ENCODE data around the gene KIF6.

GRCh38 chr6:39446909-39447308, 278.3 kb downstream of the KIF6 start:
- TF ChIP-seq FOXA1 (IDR thresholded peaks at IDR 0.05), result no peak
- no peak for TF ChIP-seq HDGF (IDR thresholded peaks at IDR 0.05; ENCODE audit: borderline replicate concordance)
